ENCODE data around the gene PLAAT5. TPM values are rescaled to one million over a fixed set of nuclear protein-coding genes. Genes with fewer than 3 reads are reported as not detected.

PLAAT5 gene
- total and polyA plus RNA-seq, 4 experiments from 2014 or later = not detected

GRCh38 chr11:63478896-63479295 lies 12.1 kb downstream of the PLAAT5 start:
- ChIA-PET POLR2A (ENCODE audit: partially characterized antibody) (interaction anchor here (0.9 to 1.6 kb wide), 10 partner anchors 12 to 192 kb away, joined by 3 to 8 read pairs (median 3); partner anchors contain the start of genes PLAAT4 and PLAAT5), CTCF (ENCODE audit: partially characterized antibody) (interaction anchor here (0.7 to 5.4 kb wide), 34 partner anchors 11 to 358 kb away, joined by 3 to 191 read pairs (median 6); partner anchors contain the start of genes LGALS12, PLAAT3, PLAAT4 and PLAAT5)
- peaks cover 0 to 13% (median 8%) of the 10 kb centered on the region in 8 donors for H3K9me3 Mint-ChIP-seq
- no peak overlapping the region for H3K27ac Mint-ChIP-seq
- Histone ChIP-seq H3K36me3 (ENCODE audit: insufficient read depth, low read length) (no peaks in the 10 kb centered on the region), H3K27me3 (ENCODE audit: insufficient read depth, low read length) (no peaks in the 10 kb centered on the region), H3K4me1 (ENCODE audit: insufficient read depth, low read length) (no peaks in the 10 kb centered on the region), H3K9me3 (ENCODE audit: control insufficient read depth in 1 of 2, low read length in 2 of 2) (no peaks in the 10 kb centered on the region), H3K27ac (ENCODE audit: low read depth, low read length) (no peak overlapping the region), H3K4me3 (ENCODE audit: low read length in 2 of 2) (no peak overlapping the region)
- peaks cover 2 to 6% of the 10 kb centered on the region in 2 donors for H3K27me3 Mint-ChIP-seq
- intact Hi-C loops (cut with micrococcal nuclease) = loop anchor here (1.0 to 10.0 kb wide), 4 partner anchors 58 to 444 kb away; partner anchors contain the start of gene PLAAT4
- H3K36me3 Mint-ChIP-seq = peaks cover 0 to 5% of the 10 kb centered on the region in 2 donors
- no peak overlapping the region for H3K4me3 Mint-ChIP-seq
- no peaks in the 10 kb centered on the region for H3K4me1 Mint-ChIP-seq
- peak; percentile 63 to 72 (median 67) for DNase-seq

GRCh38 chr11:63476618-63477017 lies 14.3 kb downstream of the PLAAT5 start:
- H3K4me3 ChIP-seq (ENCODE audit: low read length in 2 of 2) = no peak overlapping the region
- Mint-ChIP-seq H3K36me3 (peaks cover 0 to 5% of the 10 kb centered on the region in 2 donors), H3K4me1 (no peaks in the 10 kb centered on the region), H3K27ac (no peak overlapping the region), H3K27me3 (peaks cover 3 to 10% of the 10 kb centered on the region in 2 donors), H3K9me3 (peaks cover 2 to 16% (median 10%) of the 10 kb centered on the region in 8 donors), H3K4me3 (no peak overlapping the region)
- H3K27ac ChIP-seq (ENCODE audit: low read depth, low read length) = no peak overlapping the region
- ChIA-PET POLR2A (ENCODE audit: partially characterized antibody) (no interaction called here), CTCF (ENCODE audit: partially characterized antibody) (interaction anchor here (0.7 kb wide), 1 partner anchor 262 kb away, joined by 4 read pairs; no protein-coding TSS in a partner anchor)
- no peak for DNase-seq
- intact Hi-C loops (cut with micrococcal nuclease) = loop anchor here (5.0 to 10.0 kb wide), 2 partner anchors 61 to 442 kb away; partner anchors contain the start of gene PLAAT4
- H3K4me1 ChIP-seq (ENCODE audit: insufficient read depth, low read length) = no peaks in the 10 kb centered on the region
- H3K9me3 ChIP-seq (ENCODE audit: control insufficient read depth in 1 of 2, low read length in 2 of 2) = no peaks in the 10 kb centered on the region
- H3K36me3 ChIP-seq (ENCODE audit: insufficient read depth, low read length) = no peaks in the 10 kb centered on the region
- H3K27me3 ChIP-seq (ENCODE audit: insufficient read depth, low read length) = no peaks in the 10 kb centered on the region

GRCh38 chr11:63472372-63472771 lies 18.6 kb downstream of the PLAAT5 start:
- H3K27me3 Mint-ChIP-seq = peaks cover 3 to 12% of the 10 kb centered on the region in 2 donors
- peaks cover 4 to 5% of the 10 kb centered on the region in 2 donors for H3K36me3 Mint-ChIP-seq
- no peaks in the 10 kb centered on the region for H3K27me3 ChIP-seq (ENCODE audit: insufficient read depth, low read length)
- H3K4me3 ChIP-seq (ENCODE audit: low read length in 2 of 2) = no peak overlapping the region
- peaks cover 5 to 38% (median 30%) of the 10 kb centered on the region in 8 donors for H3K9me3 Mint-ChIP-seq
- intact Hi-C loops (cut with micrococcal nuclease) = loop anchor here (10.0 kb wide), 1 partner anchor 438 kb away; no protein-coding TSS in a partner anchor
- no peak overlapping the region for H3K27ac Mint-ChIP-seq
- ChIA-PET POLR2A (ENCODE audit: partially characterized antibody) (no interaction called here), CTCF (ENCODE audit: partially characterized antibody) (no interaction called here)
- H3K4me3 Mint-ChIP-seq = no peak overlapping the region
- no peaks in the 10 kb centered on the region for H3K4me1 ChIP-seq (ENCODE audit: insufficient read depth, low read length)
- no peaks in the 10 kb centered on the region for H3K36me3 ChIP-seq (ENCODE audit: insufficient read depth, low read length)
- DNase-seq = no peak
- no peaks in the 10 kb centered on the region for H3K4me1 Mint-ChIP-seq
- H3K27ac ChIP-seq (ENCODE audit: low read depth, low read length) = no peak overlapping the region
- no peaks in the 10 kb centered on the region for H3K9me3 ChIP-seq (ENCODE audit: control insufficient read depth in 1 of 2, low read length in 2 of 2)

GRCh38 chr11:63470311-63470710 lies 20.7 kb downstream of the PLAAT5 start:
- Mint-ChIP-seq H3K27me3 (peaks cover 7 to 14% of the 10 kb centered on the region in 2 donors), H3K27ac (no peak overlapping the region), H3K4me1 (no peaks in the 10 kb centered on the region), H3K9me3 (peaks cover 5 to 29% (median 22%) of the 10 kb centered on the region in 8 donors), H3K4me3 (no peak overlapping the region), H3K36me3 (peaks cover 0 to 4% of the 10 kb centered on the region in 2 donors)
- Histone ChIP-seq H3K27me3 (ENCODE audit: insufficient read depth, low read length) (no peaks in the 10 kb centered on the region), H3K9me3 (ENCODE audit: control insufficient read depth in 1 of 2, low read length in 2 of 2) (no peaks in the 10 kb centered on the region), H3K36me3 (ENCODE audit: insufficient read depth, low read length) (no peaks in the 10 kb centered on the region), H3K4me1 (ENCODE audit: insufficient read depth, low read length) (no peaks in the 10 kb centered on the region), H3K27ac (ENCODE audit: low read depth, low read length) (no peak overlapping the region), H3K4me3 (ENCODE audit: low read length in 2 of 2) (no peak overlapping the region)
- ChIA-PET CTCF (ENCODE audit: partially characterized antibody) (no interaction called here), POLR2A (ENCODE audit: partially characterized antibody) (no interaction called here)
- intact Hi-C loops (cut with micrococcal nuclease) = loop anchor here (10.0 kb wide), 1 partner anchor 436 kb away; no protein-coding TSS in a partner anchor
- no peak for DNase-seq

- intact Hi-C loops (cut with micrococcal nuclease) = no loop called here
- POLR2A ChIA-PET (ENCODE audit: partially characterized antibody) = no interaction called here
- Mint-ChIP-seq H3K36me3 (no peaks in the 10 kb centered on the region), H3K27ac (no peak overlapping the region), H3K4me3 (no peak overlapping the region), H3K27me3 (peaks cover 10 to 11% of the 10 kb centered on the region in 2 donors), H3K4me1 (no peaks in the 10 kb centered on the region), H3K9me3 (peaks cover 0 to 2% (median 0%) of the 10 kb centered on the region in 8 donors)
- no peaks in the 10 kb centered on the region for H3K36me3 ChIP-seq (ENCODE audit: insufficient read depth, low read length)
- CTCF ChIA-PET (ENCODE audit: partially characterized antibody) = no interaction called here
- H3K27ac ChIP-seq (ENCODE audit: low read depth, low read length) = no peak overlapping the region
- peaks cover 9% of the 10 kb centered on the region for H3K27me3 ChIP-seq (ENCODE audit: insufficient read depth, low read length)
- no peak for DNase-seq
- no peaks in the 10 kb centered on the region for H3K4me1 ChIP-seq (ENCODE audit: insufficient read depth, low read length)
- H3K9me3 ChIP-seq (ENCODE audit: control insufficient read depth in 1 of 2, low read length in 2 of 2) = no peaks in the 10 kb centered on the region
- no peak overlapping the region for H3K4me3 ChIP-seq (ENCODE audit: low read length in 2 of 2)
Observed at GRCh38 chr11:63462137-63462536, 28.8 kb downstream of the PLAAT5 start.

GRCh38 chr11:63459586-63459985 lies 31.4 kb downstream of the PLAAT5 start:
- Histone ChIP-seq H3K27ac (ENCODE audit: low read depth, low read length) (no peak overlapping the region), H3K4me3 (ENCODE audit: low read length in 2 of 2) (no peak overlapping the region), H3K27me3 (ENCODE audit: insufficient read depth, low read length) (peaks cover 9% of the 10 kb centered on the region), H3K4me1 (ENCODE audit: insufficient read depth, low read length) (no peaks in the 10 kb centered on the region), H3K9me3 (ENCODE audit: control insufficient read depth in 1 of 2, low read length in 2 of 2) (no peaks in the 10 kb centered on the region), H3K36me3 (ENCODE audit: insufficient read depth, low read length) (no peaks in the 10 kb centered on the region)
- CTCF ChIA-PET (ENCODE audit: partially characterized antibody) = no interaction called here
- intact Hi-C loops (cut with micrococcal nuclease) = no loop called here
- Mint-ChIP-seq H3K27me3 (peaks cover 7 to 9% of the 10 kb centered on the region in 2 donors), H3K4me1 (no peaks in the 10 kb centered on the region), H3K36me3 (no peaks in the 10 kb centered on the region), H3K9me3 (peaks cover 0 to 2% (median 0%) of the 10 kb centered on the region in 8 donors), H3K4me3 (no peak overlapping the region), H3K27ac (no peak overlapping the region)
- POLR2A ChIA-PET (ENCODE audit: partially characterized antibody) = no interaction called here
- DNase-seq = no peak

GRCh38 chr11:63448646-63449045 lies 42.3 kb downstream of the PLAAT5 start:
- H3K27me3 ChIP-seq (ENCODE audit: insufficient read depth, low read length) = no peaks in the 10 kb centered on the region
- no peaks in the 10 kb centered on the region for H3K36me3 Mint-ChIP-seq
- no peak overlapping the region for H3K27ac Mint-ChIP-seq
- no peak for DNase-seq
- intact Hi-C loops (cut with micrococcal nuclease) = no loop called here
- no peaks in the 10 kb centered on the region for H3K36me3 ChIP-seq (ENCODE audit: insufficient read depth, low read length)
- H3K27me3 Mint-ChIP-seq = peaks cover 7 to 12% of the 10 kb centered on the region in 2 donors
- H3K4me1 Mint-ChIP-seq = peaks cover 5 to 12% (median 8%) of the 10 kb centered on the region in 4 donors
- no peak overlapping the region for H3K4me3 ChIP-seq (ENCODE audit: low read length in 2 of 2)
- H3K4me3 Mint-ChIP-seq = no peak overlapping the region
- H3K27ac ChIP-seq (ENCODE audit: low read depth, low read length) = no peak overlapping the region
- H3K9me3 ChIP-seq (ENCODE audit: control insufficient read depth in 1 of 2, low read length in 2 of 2) = no peaks in the 10 kb centered on the region
- no peaks in the 10 kb centered on the region for H3K9me3 Mint-ChIP-seq
- CTCF ChIA-PET (ENCODE audit: partially characterized antibody) = no interaction called here
- POLR2A ChIA-PET (ENCODE audit: partially characterized antibody) = no interaction called here
- no peaks in the 10 kb centered on the region for H3K4me1 ChIP-seq (ENCODE audit: insufficient read depth, low read length)
